HPDE6-E6E7 (cell line): Measurements from ENCODE around the gene LARP1.
"Not testable (repeated sequence)": the region's sequence is repeated elsewhere in the genome, so short reads cannot be mapped to it uniquely, and the experiment has no call there.

Experiments
- DNase-seq: peaks from one replicate; pipeline ENCODE4 v3.0.0; 2011; ENCODE audit warnings: missing footprints; ENCODE audit errors: extremely low spot score

The LARP1 gene

GRCh38 chr5:154755361-154756008, at the start of gene LARP1:
LARP1 (plus strand) TSS chr5:154755377; CDS start chr5:154755758, 381 bp downstream.
- no peak for DNase-seq

DNA sequence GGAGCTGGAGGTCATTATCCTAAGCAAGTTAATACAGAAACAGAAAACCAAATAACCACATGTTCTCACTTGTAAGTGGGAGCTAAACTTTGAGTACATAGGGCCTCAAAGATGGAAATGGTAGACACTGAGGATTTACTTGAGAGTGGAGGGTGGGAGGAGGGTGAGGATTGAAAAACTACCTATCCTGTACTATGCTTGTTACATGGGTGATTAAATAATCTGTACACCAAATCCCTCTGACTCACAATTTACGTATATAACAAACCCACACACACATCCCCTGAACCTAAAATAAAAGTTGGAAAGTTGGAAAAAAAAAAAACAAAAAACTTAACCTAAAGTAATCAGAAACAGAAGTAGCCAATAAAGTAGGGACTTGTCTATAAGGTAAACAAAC, 48.8 kb upstream of the LARP1 start:
- DNase-seq: no peak

DNA sequence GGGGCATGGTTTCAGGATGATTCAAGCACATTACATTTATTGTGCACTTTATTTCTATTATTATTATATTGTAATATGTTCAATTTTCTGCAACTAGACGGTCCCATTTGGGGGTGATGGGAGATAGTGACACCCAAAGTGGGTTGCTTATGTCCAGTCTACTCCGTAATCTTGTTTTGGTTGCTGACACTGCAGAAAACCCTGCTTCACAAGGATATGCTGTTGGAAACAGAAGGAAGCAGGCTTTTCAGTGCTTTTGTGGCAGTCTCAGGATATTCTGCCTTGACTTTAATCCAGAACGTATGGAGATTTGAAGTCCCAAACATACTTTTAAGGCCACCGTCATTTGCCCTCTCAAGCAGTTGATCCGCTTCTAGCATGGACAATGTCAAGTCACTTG, 47.5 kb upstream of the LARP1 start:
- DNase-seq: no peak

GRCh38 chr5:154708207-154708606, 47.0 kb upstream of the LARP1 start:
- no peak for DNase-seq

DNA sequence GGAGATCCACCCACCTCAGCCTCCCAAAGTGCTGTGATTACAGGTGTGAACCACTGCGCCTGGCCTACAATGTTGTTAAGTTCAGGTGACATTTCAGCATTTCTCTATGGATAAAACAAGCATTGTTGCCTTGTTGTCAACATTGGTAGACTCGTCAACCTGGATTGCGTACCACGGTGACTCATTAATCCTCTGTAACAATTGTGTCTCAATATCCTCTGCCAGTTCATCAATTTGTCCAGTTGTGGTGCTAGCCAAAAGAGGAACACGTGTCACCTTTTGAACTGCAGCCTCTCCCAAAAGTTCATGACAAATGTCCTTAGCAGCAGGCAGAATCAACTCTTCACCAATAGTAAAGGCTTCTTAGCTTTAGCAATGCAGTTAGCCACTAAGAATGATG, 46.3 kb upstream of the LARP1 start:
- DNase-seq: no peak

DNA sequence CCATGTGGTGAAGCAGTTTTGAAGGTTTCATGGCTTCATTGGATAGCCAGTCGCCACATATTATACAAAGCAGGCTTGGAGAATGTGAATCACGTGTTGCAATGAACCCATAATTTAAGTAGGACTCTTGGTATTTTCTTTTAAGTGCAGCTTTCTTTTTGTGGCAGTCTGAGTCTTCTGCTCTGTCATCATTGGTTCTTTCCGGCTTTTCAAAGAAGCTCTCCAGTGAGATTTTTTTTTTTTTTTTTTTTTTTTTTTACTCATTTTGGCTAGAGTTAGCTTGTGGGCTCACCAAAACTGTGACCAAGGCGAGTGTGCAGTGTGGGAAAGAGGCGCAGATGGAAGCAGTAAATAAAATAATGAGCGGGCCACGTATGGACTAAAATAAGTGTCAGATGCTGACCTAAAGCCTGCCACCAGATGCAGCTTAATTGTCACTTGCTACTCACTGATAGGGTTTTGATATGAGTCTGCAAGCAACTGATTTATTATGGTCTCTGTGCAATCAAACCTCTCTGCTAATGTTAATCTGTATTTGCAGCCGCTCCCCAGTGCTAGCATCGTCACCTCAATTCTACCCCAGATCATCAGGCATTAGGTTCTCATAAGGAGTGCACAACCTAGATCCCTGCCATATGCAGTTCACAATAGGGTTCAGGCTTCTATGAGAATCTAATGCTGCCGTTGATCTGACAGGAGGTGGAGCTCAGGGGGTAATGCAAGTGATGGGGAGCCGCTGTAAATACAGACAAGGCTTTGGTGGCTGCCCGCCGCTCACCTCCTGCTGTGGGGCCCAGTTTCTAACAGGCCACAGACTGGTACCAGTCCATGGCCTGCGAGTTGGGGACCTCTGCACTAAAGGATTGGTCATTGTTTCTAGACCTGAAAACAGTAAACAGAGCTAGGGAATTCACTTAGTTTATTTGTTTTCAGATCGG, 45.5 kb upstream of the LARP1 start:
- no peak for DNase-seq

GRCh38 chr5:154712518-154713437, 42.4 kb upstream of the LARP1 start:
- no peak for DNase-seq

- DNase-seq: no peak
Measured at GRCh38 chr5:154713615-154714125, 41.5 kb upstream of the LARP1 start.

GRCh38 chr5:154714266-154714986, 40.8 kb upstream of the LARP1 start:
- no peak for DNase-seq

GRCh38 chr5:154721481-154722058, 33.6 kb upstream of the LARP1 start:
- DNase-seq: no peak

DNA sequence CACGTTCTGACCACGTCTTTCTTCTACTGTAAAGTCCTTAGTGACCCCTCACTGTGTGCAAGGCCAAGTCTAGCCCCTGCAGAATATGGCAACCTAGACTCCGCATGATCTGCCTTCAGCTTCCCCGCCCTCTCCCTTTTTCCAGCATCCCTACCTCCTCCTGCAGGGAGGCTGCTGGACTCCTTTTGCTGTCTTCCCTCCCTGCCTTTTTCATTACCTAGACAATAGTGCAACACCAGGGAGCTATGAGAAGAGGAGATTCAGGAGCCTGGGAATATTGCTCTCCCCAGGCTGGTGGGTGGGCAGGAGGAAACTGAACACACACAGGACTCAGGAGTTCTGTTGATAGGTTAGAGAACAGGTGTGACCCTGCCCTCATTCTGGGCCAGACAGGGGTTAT, 33.1 kb upstream of the LARP1 start:
- no peak for DNase-seq

- DNase-seq: no peak
Measured at GRCh38 chr5:154722936-154723335, 32.2 kb upstream of the LARP1 start.

GRCh38 chr5:154723740-154724505, 31.3 kb upstream of the LARP1 start:
- DNase-seq: no peak

- DNase-seq: no peak
Measured at GRCh38 chr5:154727361-154727760, 27.8 kb upstream of the LARP1 start.

- DNase-seq: no peak
Measured at GRCh38 chr5:154728939-154729588, 26.1 kb upstream of the LARP1 start.

DNA sequence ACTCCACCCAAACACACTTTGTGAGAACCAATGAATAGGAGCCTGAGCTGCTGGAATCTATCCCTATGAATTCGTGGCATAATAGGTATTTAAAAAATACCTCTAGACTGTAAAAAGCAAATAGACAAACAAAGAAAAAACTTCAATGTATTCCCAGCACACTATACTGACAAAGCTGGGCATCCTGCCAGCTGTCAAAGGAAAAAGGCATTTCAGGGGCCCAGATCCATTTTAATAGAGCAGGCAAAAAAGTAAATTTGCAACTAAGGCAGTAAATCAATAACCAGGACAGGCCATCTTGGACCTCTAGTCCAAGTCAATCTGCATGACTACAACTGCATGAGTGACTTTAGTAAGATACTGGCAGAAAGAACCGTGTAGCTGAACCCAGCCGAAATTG, 25.6 kb upstream of the LARP1 start:
- no peak for DNase-seq

GRCh38 chr5:154730761-154731160, 24.4 kb upstream of the LARP1 start:
- DNase-seq: not testable (repeated sequence)

GRCh38 chr5:154732212-154732611, 23.0 kb upstream of the LARP1 start:
- no peak for DNase-seq
